Measurements from ENCODE around the gene GTF2A1.

GRCh38 chr14:81179631-81180030 is 41.1 kb downstream of the GTF2A1 start:
- no peak for TF ChIP-seq CTCF (IDR thresholded peaks at IDR 0.05; ENCODE audit: low read depth, low read length)
- TF ChIP-seq MAX (IDR thresholded peaks at IDR 0.05; ENCODE audit: low read depth, low read length), result no peak

Measured in NB4 (cell line).